GM23248 (cell line): Measurements from ENCODE around the gene CAMK1D.

Source experiments
- EZH2 ChIP-seq: fragments of 200-600 bp; sonication (generic); IDR thresholded peaks from 2 replicates; pipeline ENCODE4 v1.6.1; 2018; ENCODE audit warnings: antibody characterized with exemption, mild to moderate bottlenecking; ENCODE audit not compliant: insufficient read depth, poor library complexity, severe bottlenecking
- EZH2phosphoT487 ChIP-seq: fragments of 200-600 bp; sonication (generic); IDR thresholded peaks from 2 replicates; pipeline ENCODE4 v1.6.1; 2018; ENCODE audit warnings: antibody characterized with exemption, moderate library complexity, mild to moderate bottlenecking, low read depth; ENCODE audit not compliant: insufficient read depth

DNA sequence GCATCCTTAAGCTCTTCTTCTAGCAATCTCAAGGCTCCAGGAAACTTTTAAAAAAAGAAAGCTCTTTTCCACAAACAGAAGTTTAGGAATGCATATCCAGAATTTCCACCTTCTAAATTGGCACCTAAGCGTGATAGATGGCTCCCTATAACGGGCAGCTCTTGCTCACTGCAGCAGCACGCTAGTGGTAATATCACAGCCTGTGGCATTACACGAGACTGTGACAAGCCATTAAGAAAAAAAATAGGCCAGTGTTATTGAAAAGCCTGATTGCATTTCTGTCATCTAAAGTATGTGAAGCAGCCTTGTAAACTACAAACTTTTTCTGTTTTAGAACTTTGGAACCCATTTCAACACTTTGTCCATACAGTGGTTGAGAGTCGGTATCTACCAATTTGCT, 263.8 kb downstream of the CAMK1D start:
- TF ChIP-seq EZH2 (no peak), EZH2phosphoT487 (no peak)
